ENCODE measurements around the gene TPST1.

DNA sequence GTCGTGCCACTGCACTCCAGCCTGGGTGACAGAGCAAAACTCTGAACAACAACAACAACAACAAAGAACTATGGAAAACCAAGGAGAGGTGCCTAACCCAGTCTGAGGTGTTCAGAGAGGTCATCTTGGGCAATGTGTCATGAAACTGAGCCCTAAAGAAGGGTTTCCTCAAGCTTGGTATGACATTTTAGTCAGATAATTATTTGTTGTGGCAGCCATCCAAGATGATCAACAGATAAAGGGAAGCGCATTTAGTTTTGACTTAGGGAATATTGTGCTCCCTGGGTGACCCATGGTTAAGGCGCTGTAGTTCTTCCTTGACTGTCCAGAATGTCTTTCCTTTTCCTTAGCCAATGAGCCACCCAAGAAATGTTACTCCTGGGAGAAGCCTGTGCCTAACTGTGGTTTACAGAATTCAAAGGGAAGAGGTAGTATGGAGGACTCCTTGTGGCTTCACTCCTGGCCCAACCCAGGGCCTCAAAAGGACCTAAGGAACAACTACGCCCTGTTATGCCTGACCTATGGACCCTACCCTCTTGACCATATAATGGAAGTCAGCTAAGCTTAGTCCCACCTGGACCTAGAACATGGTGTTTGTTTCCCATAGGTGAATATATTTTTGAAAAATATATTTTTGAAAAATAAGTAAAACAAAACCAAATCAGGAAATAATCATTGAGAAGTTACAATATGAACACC, 42.4 kb downstream of the TPST1 start:
- TF ChIP-seq SIN3A (IDR thresholded peaks at IDR 0.05; ENCODE audit: borderline replicate concordance, low read depth, low read length) (no peak), NFIC (IDR thresholded peaks at IDR 0.05; ENCODE audit: borderline replicate concordance) (peak; percentile 31; the same call in 1 of the 2 replicates), EZH2phosphoT487 (IDR thresholded peaks at IDR 0.05; ENCODE audit: borderline replicate concordance, low read depth) (no peak), MXI1 (IDR thresholded peaks at IDR 0.05; ENCODE audit: low read depth, low read length) (no peak), EP300 (IDR thresholded peaks at IDR 0.05; ENCODE audit: borderline replicate concordance in 1 of 2, low read depth in 1 of 2, low read length in 1 of 2) (no peak)
- TF ChIP-seq, protein P1, sequence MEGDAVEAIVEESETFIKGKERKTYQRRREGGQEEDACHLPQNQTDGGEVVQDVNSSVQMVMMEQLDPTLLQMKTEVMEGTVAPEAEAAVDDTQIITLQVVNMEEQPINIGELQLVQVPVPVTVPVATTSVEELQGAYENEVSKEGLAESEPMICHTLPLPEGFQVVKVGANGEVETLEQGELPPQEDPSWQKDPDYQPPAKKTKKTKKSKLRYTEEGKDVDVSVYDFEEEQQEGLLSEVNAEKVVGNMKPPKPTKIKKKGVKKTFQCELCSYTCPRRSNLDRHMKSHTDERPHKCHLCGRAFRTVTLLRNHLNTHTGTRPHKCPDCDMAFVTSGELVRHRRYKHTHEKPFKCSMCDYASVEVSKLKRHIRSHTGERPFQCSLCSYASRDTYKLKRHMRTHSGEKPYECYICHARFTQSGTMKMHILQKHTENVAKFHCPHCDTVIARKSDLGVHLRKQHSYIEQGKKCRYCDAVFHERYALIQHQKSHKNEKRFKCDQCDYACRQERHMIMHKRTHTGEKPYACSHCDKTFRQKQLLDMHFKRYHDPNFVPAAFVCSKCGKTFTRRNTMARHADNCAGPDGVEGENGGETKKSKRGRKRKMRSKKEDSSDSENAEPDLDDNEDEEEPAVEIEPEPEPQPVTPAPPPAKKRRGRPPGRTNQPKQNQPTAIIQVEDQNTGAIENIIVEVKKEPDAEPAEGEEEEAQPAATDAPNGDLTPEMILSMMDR (IDR thresholded peaks at IDR 0.05) = no peak

All from SK-N-SH (cell line).